Erythroblast (primary cell): ENCODE data around the gene SSBP4.

ENCODE experiments used
- GATA1 ChIP-seq: IDR thresholded peaks from 2 replicates; pipeline ENCODE4 v1.6.1; 2011; ENCODE audit warnings: low read depth, mild to moderate bottlenecking, control low read depth, low read length, moderate library complexity
- POLR2A ChIP-seq: IDR thresholded peaks from 2 replicates; pipeline ENCODE4 v1.6.1; 2011; ENCODE audit warnings: mild to moderate bottlenecking, low read length

- TF ChIP-seq POLR2A (no peak), GATA1 (no peak)
Observed at GRCh38 chr19:18443831-18444230, 24.6 kb downstream of the SSBP4 start.
